Activated T-cell treated with anti-CD3 and anti-CD28 coated beads for 4 hours (primary cell): ENCODE data around the gene SND1.

Source experiments
- DNase-seq: peaks from one replicate; pipeline ENCODE4 v3.0.0-alpha.2; 2020

SND1 gene

DNA sequence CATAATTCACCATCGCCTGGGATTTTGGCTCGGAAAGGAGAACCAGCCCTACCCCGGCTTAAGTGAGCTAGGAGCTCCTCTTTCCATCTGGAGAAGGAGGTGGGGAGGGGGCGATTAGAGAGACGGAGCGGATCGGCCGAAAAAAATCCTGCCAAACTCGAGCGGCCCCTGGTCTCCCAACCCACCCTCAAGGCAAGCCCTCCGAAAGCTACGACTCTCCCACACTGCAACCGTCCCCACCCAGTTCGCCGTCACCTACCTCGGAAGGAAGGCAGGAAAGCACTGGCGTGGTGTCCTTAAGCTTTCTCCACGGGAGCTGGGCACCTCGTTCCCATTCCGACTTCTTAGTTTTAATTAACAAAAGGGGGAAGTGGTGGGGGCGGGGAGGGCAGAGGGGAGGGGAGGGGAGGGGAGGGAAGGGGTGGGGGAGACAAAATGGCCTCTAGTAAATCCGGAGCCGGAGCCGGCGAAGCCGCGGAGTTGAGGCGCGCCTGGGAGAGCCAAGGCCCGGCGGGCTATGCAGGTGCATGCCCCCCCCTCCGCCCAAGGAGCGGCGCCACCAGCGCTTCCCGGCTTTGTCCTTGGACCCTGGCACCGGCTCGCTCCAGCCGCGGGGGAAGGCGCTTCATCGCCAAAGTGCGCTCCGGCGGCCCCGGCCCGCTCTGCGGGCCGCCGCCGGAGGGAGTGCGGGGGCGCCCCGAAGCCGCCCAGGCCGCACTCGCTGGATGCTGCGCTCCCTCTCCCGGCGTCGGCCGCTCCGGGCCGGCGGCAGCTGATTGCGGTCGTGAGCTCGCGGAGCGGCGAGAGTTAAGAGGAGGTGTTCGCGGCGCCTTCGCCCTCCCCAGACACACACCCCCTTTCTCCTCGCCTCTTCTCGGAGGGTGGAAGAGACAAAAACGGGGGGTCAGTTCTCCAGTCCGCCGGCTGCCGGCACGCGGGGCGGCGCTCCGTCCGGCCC lies 378.9 kb downstream of the SND1 start, which contains the start of gene LRRC4:
Gene LRRC4 (minus strand): TSS at position 784 of the 958 bp plus-strand sequence. CDS start 797 bp downstream, outside the sequence.
- no peak for DNase-seq

DNA sequence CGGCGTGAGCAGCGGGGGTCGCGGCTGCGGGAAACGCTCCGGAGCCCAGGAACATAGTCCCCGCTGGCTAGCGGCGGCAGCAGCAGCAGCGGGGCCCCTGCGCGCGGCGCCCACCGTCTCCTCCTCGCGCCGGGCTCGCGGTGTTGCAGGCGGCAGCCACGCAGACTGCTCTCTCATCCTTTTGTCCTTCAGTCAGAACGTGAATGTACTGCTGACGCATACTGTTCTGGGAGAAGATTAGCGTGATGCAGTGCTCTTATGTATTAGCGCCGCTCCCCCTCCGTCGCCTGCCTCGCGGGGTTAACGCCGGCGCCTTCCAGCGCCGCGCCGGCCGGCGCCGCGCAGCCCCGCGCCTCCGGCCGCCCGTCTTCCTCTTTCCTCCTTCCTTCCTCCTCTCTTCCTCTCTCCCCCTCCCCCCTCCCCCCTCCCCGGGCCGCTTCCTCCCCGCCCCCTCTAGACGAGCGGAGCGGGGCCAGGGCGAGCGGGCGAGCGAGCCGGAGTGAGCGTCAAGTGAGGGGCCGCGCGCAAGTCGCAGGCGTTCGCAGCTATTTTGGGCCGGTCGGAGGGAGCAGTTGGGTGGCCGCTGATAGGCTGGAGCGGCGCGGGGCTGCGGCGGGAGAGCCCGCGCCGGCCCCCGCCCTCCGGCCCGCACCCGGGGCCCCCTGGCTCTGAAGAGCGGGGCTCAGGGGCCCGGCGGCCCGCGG lies 380.1 kb downstream of the SND1 start:
- peak; percentile 28 for DNase-seq

DNA sequence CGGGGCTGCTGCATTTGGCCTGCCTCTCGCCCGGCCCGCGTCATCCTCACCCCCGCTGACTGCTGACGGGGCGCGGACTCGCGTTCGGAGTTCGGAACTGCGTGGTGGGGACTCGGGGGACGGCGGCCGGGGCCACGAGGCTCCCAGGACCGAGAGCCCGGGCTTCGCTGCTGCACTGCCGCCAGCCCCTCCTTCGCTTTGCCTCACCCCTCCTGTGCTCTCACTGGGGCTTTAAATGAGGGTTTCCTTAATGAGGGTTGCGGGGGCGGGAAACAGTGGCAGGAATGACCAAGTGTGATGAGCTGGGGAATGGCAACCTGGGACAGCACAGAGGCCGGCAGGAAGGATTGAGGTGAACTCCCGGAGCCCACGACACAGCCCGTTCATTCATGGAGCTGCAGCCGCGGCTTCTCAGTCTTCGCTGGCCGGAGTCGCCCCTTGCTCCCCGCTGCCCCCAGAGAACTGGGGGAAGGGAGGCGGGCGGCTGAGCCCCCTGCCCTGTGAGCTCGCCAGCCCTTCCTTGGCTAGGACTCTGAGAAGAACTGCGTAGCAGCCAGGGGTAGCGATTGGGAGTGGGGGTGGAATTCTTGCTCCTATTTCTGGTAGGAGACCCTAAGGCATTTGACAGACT lies 380.7 kb downstream of the SND1 start:
- no peak for DNase-seq

DNA sequence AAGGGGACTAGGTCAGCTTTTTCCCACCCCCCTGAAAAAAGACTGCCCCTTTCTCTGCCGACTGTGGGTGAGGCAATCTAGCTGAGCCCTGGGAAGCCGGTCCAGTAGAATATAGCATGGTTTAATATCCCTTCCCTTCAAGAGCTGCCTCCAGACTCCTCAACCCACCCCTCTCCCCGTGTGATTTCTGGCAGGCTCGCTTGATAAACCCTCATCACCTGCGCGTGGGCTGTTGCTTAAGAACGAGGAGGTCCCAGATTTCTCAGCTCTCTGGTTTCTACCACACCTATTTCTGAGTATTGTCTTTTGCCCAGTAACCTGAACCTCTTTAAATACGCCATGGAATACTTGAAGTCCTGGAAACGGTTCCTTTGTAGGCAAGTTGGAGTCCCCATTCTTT lies 381.3 kb downstream of the SND1 start:
- DNase-seq = no peak

DNA sequence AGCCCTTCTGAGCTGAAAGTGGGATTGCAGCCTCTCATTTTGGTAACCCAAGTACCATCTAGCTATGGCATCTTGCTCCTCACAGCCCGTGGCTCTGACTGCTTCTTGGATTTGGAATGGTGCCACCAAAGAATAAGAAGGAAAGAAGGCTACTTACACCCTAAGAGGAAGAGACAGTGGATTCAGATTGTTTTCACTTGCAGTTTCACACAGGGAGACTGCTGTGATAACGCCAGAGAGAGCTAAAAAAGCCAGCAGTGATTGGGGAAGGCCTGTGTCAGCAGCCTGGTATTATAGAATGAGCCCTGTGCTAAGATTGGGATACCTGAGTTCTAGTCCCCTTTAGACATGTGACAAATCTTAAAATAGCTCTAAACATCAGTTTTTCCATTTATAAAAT lies 382.8 kb downstream of the SND1 start:
- DNase-seq = no peak

DNA sequence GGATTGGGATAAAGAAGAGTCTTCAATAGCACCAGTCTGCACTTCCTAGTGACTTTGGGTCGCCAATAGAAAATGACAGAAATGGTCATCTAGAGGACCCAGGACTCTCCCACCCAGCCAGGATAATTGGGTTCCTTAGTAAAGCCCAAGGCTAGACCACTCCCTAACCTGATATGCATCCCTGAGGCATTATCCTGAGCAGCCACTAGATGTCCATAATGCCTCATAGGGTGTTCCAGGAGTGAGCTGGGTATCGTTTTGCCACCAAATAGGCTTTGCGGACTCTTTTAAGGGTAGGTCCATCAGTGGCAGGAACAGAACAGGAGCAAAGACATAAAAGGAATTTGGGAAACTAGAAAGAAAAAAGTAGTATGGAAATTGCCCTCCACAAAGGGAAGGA lies 383.7 kb downstream of the SND1 start:
- DNase-seq = no peak

- no peak for DNase-seq
These were observed 384.4 kb downstream of the SND1 start for GRCh38 chr7:128036226-128036940.

GRCh38 chr7:128037081-128037480 lies 385.1 kb downstream of the SND1 start:
- DNase-seq = no peak

- no peak for DNase-seq
These were observed 386.1 kb downstream of the SND1 start for GRCh38 chr7:128037880-128038619.

GRCh38 chr7:128039544-128039953 lies 387.6 kb downstream of the SND1 start:
- DNase-seq = no peak

- DNase-seq = no peak
These were observed 388.2 kb downstream of the SND1 start for GRCh38 chr7:128040205-128040604.

- no peak for DNase-seq
These were observed 389.2 kb downstream of the SND1 start for GRCh38 chr7:128041203-128041602.

DNA sequence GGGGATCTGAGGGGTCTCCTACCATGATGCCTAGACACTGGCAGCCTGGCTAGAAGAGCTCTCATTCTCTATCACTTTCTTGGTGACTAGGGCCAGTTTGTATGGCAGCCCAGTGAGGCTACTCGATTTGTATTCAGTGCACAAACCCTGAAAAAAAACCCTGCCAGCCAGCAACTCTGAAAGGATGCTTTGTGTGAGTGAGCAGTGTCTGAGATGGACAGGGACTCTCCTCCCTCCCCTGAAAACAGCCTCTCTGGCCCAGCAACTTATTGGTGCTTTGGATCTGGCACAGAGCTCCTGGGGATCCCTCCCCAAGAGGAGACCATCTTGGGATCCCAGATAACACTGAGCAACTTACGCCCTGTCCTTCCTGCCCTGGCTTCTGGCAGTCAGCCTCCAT lies 390.0 kb downstream of the SND1 start:
- no peak for DNase-seq

DNA sequence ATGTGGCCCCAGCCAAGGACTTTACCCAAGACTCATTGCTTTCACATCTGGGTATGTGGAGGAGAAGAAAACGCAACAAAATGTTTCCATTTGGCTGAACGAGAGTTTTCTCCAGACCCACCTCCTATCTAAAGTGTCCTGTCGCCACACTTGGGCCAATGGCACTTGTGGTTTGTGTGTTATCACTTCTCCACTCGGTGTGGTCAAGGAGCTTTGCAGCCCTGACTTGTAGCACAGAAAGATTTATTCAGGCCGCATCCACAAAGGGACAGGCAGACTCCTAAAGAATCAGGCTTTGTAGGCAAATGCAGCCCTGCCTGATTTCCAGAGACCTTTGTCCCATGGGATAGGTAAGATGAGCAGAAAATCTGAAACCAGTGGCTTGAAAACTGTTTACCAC lies 392.1 kb downstream of the SND1 start:
- no peak for DNase-seq

GRCh38 chr7:128045158-128045557 lies 393.2 kb downstream of the SND1 start:
- no peak for DNase-seq

- no peak for DNase-seq
These were observed 393.8 kb downstream of the SND1 start for GRCh38 chr7:128045766-128046165.

- no peak for DNase-seq
These were observed 400.4 kb downstream of the SND1 start for GRCh38 chr7:128052404-128052803.

- DNase-seq = no peak
These were observed 401.0 kb downstream of the SND1 start for GRCh38 chr7:128053023-128053422.

- DNase-seq = no peak
These were observed 402.0 kb downstream of the SND1 start for GRCh38 chr7:128053991-128054390.

GRCh38 chr7:128054511-128054910 lies 402.5 kb downstream of the SND1 start:
- no peak for DNase-seq

GRCh38 chr7:128055637-128056036 lies 403.6 kb downstream of the SND1 start:
- no peak for DNase-seq

- no peak for DNase-seq
These were observed 404.9 kb downstream of the SND1 start for GRCh38 chr7:128056901-128057300.
